Mesodermal cell (in vitro differentiated cells): Measurements from ENCODE around the gene SMARCC1.
A peak's percentile ranks its signal among the peaks of the same experiment; 100 is the strongest.

Source experiments
- H3K27ac ChIP-seq: 2 replicates; pipeline ENCODE4 v1.7.0; 2013; ENCODE audit warnings: mild to moderate bottlenecking, low read depth, low read length, moderate library complexity; ENCODE audit not compliant: severe bottlenecking
- H3K36me3 ChIP-seq: 2 replicates; pipeline ENCODE4 v1.7.1; 2013; ENCODE audit warnings: mild to moderate bottlenecking, low read length, moderate library complexity; ENCODE audit not compliant: control insufficient read depth, insufficient read depth
- H3K4me1 ChIP-seq: one replicate; pipeline ENCODE4 v1.7.1; 2013; ENCODE audit warnings: mild to moderate bottlenecking, low read length; ENCODE audit not compliant: insufficient read depth, control insufficient read depth, poor library complexity, severe bottlenecking
- H3K4me3 ChIP-seq: 2 replicates; pipeline ENCODE4 v1.7.0; 2013; ENCODE audit warnings: low read length, control low read depth, mild to moderate bottlenecking; ENCODE audit not compliant: insufficient read depth, poor library complexity, severe bottlenecking; ENCODE audit errors: extremely low read depth
- H3K9me3 ChIP-seq: 2 replicates; pipeline ENCODE4 v1.7.1; 2013; ENCODE audit warnings: mild to moderate bottlenecking, low read length, moderate library complexity; ENCODE audit not compliant: control insufficient read depth
- WGBS, 2 experiments: methylation state at CpG; one replicate each; pipeline ENCODE4 v1.1.5; 2013; ENCODE audit warnings: missing lambda C conversion rate in 2 of 2; ENCODE audit not compliant: insufficient coverage in 2 of 2; 5-methylcytosine and 5-hydroxymethylcytosine counted together

SMARCC1 gene

DNA sequence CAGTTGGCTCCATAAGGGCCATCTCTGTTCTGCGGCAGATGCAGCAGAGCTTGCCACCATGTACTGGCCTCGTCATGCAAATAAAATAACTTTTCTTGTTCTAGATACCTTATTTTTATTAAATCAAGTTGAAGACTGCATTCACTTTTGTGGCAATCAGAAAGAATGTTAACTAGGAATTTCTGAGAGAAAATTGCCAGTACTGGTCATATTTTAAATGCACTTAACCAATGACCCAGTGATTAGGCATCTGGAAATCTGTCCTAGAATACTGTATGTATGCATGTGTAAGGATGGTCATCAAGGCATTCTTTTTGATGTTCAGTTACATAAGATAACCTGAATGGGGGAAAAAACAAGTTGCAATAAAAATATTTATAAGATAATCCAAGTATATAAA lies 168.8 kb downstream of the SMARCC1 start:
- Histone ChIP-seq H3K4me1 (peaks cover 17% of the 10 kb centered on the region), H3K27ac (no peak overlapping the region), H3K9me3 (no peaks in the 10 kb centered on the region), H3K36me3 (peaks cover 84% of the 10 kb centered on the region), H3K4me3 (no peak overlapping the region)
- WGBS, 2 experiments = no CpG with 5 or more reads among the region's 2 CpGs

DNA sequence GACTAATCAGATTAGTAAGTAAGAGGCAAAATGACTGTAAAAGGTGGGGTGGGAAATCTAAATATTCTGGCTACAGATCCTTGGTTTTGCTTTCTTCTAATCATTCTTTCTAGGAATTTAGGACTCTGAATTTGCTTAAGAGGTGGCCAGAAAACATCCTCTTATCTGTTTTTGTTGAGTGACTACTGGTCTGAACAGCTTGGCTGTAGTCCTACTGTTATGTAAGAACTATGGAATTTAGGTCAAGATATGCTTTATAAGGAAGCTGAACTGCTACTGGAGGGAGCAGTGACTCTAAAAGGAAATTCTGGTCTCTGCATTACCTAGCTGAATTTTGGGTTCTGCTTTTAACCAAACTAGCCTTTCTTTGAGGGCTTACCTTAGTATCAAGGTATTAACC lies 169.5 kb downstream of the SMARCC1 start:
- Histone ChIP-seq H3K36me3 (peaks cover 84% of the 10 kb centered on the region), H3K27ac (peak overlapping the region; percentile 62)

DNA sequence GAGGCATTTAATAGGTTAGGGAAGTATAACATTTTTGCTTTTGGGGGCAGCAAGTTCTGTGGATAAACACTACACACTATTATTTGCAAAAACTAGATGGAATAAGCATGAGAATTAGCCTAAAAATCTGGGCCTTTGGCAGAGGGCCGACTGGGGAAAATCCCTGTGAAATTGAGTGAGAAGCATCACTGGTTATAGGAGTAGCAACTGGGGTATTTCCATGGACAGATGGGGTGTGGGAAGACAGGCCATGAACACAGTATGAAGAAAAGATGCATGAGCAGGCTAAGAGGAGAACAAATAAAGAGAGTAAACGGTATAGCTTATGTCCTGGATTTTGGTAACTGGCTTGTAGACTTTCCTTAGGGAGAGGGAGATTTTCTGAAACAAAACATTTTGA lies 170.1 kb downstream of the SMARCC1 start:
- Histone ChIP-seq H3K4me3 (no peak overlapping the region), H3K27ac (peak overlapping the region; percentile 62), H3K36me3 (peaks cover 84% of the 10 kb centered on the region), H3K9me3 (no peaks in the 10 kb centered on the region), H3K4me1 (peaks cover 17% of the 10 kb centered on the region)
- 92 to 95% methylated on average over 2 of the region's 2 CpGs for WGBS, 2 experiments

More for the DNA sequence above, 169.5 kb downstream of the SMARCC1 start:
- Histone ChIP-seq H3K4me3 (no peak overlapping the region), H3K9me3 (no peaks in the 10 kb centered on the region), H3K4me1 (peaks cover 17% of the 10 kb centered on the region)

DNA sequence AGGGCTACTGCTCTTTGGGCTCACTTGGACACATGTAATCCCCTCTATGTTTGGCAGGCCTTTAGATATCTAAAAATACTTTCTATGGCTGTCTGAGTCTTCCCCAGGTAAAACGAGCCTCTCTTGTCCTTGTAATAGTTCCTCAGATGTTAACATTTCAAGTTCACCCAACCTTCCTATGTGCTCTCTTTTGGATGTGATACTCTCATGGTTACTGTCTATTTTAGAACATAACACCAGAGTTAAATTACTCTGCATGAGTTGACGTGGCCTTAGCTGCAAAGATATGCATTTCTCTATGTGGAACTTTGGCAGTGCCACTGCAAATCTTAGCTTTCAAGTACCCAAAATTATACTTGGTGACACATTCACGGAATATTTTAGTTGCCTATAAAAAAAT lies 171.1 kb downstream of the SMARCC1 start:
- no peak overlapping the region for H3K4me3 ChIP-seq
- H3K27ac ChIP-seq = no peak overlapping the region
- H3K36me3 ChIP-seq = peaks cover 80% of the 10 kb centered on the region
- WGBS, 2 experiments = 100% methylated on average over 1 of the region's 3 CpGs
- no peaks in the 10 kb centered on the region for H3K9me3 ChIP-seq
- peaks cover 17% of the 10 kb centered on the region for H3K4me1 ChIP-seq

DNA sequence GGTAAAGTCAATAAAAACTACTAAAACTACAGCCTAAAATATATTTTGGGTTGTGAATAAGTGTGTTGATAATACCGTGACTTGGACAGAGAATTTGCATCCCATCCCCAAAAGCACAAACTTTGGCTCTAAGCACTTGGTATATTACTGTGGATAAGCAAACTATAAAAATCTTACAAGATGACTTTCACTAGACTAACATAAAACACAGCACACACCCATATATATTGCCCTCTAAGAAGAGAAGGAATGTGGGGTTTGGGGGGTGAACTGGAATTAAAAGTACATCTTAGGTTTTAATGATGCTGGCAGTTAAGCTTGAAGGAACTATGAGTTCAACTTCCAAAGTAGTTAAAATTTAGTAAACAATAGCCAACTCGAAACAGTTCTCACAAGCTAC lies 174.4 kb downstream of the SMARCC1 start:
- no peak overlapping the region for H3K4me3 ChIP-seq
- H3K4me1 ChIP-seq = peaks cover 7% of the 10 kb centered on the region
- H3K9me3 ChIP-seq = no peaks in the 10 kb centered on the region
- peaks cover 94% of the 10 kb centered on the region for H3K36me3 ChIP-seq
- 83% methylated on average over 1 of the region's 2 CpGs; no CpG with 5 or more reads in 1 of the 2 experiments for WGBS, 2 experiments
- H3K27ac ChIP-seq = no peak overlapping the region

DNA sequence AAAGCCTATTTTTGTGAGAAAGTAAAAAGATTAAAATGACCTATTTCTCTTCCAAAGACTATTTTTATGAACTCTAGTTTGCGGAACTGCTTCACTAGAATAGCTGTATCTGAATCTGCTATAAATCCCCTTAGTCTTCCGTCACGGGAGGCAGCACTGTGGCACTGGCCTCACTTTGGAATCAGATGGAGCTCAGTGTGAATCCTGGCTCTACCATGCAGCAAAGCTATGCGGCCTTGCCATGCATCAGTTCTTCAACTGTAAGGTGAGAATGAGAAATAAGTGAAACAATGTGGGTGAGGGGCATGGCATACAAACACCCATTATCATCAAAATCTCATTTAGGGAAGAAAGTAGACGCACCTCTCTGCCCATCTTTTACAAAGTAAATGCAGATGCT lies 175.5 kb downstream of the SMARCC1 start:
- H3K9me3 ChIP-seq = no peaks in the 10 kb centered on the region
- WGBS, 2 experiments = 96 to 100% methylated on average over 3 of the region's 5 CpGs
- no peak overlapping the region for H3K27ac ChIP-seq
- no peak overlapping the region for H3K4me3 ChIP-seq
- H3K36me3 ChIP-seq = peaks cover 93% of the 10 kb centered on the region
- no peaks in the 10 kb centered on the region for H3K4me1 ChIP-seq

DNA sequence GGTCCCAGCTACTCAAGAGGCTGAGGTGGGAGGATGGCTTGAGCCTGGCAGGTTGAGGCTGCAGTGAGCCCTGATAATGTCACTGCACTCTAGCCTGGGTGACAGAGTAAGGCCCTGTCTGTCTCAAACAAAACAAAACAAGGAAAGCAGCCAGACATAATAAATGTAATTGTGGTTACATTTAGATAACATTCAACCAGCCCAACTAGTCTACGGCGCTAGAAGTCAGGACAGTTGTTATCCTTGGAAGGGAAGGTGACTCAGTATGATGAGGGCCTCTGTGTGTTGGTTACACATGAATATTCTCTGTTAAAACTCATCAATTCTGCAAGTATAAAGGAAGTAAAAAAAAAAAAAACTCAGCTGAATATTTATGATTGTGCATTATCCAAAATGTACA lies 176.0 kb downstream of the SMARCC1 start:
- Histone ChIP-seq H3K36me3 (peaks cover 91% of the 10 kb centered on the region), H3K9me3 (no peaks in the 10 kb centered on the region), H3K4me3 (no peak overlapping the region), H3K27ac (no peak overlapping the region), H3K4me1 (no peaks in the 10 kb centered on the region)
- no CpG with 5 or more reads among the region's 2 CpGs for WGBS, 2 experiments

DNA sequence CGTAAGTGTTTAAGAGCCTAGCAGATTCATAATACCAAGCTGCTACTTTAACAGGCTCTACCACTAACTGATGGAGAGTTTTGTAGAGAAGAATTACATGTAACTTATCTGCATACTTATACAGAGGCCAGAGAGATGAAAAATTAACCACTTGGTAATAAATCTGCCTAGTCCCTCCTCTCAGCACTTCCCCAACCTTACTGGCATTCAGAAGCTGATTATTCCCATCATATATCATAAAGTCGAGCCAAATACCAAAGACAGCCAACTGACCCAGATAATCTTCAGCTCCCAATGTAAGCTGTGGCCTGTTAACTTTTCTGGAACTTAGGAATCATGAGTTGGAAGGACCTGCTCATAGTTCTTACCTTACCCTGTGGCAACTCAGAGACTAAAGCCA lies 177.5 kb downstream of the SMARCC1 start:
- Histone ChIP-seq H3K4me1 (no peaks in the 10 kb centered on the region), H3K4me3 (no peak overlapping the region), H3K9me3 (no peaks in the 10 kb centered on the region), H3K36me3 (peaks cover 91% of the 10 kb centered on the region), H3K27ac (no peak overlapping the region)
- no CpG with 5 or more reads among the region's 2 CpGs for WGBS, 2 experiments

DNA sequence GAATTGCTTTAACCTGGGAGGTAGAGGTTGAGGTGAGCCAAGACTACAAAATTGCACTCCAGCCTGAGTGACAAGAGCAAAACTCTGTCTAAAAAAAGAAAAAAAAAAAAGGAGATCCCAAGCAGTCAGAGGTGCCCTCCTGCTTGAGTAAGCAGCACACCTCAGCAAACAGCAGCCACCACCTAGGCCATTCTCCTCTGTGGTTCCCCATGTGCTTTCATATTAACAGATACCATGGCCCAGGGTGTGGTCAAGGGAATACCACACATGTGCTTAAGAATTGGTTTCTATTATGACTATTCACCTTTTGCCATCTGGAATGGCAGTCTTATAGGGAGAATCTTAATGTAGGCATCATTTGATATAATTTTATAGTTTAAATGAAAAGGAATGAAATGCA lies 178.4 kb downstream of the SMARCC1 start:
- Histone ChIP-seq H3K4me1 (no peaks in the 10 kb centered on the region), H3K27ac (no peak overlapping the region), H3K9me3 (no peaks in the 10 kb centered on the region), H3K36me3 (peaks cover 91% of the 10 kb centered on the region), H3K4me3 (no peak overlapping the region)

DNA sequence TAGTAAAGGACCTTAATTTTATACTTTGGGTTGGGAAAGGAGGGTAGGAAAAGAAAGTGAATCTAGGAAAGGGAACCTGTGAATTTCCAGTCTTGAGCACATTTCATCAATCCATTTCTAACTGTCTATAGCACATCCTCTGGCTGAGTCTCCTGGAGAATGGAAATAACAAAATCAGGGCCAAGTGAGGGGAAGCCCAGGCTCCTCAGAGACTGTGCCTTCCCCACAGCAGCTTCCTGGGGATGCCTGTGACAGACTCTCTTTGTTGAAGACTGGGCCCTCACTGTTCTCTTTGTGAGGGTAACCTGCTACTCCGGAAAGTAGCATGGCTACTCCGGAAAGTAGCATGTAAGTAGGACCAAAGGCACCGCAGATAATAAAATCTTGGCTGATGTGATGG lies 180.4 kb downstream of the SMARCC1 start:
- whole genome bisulfite sequencing, 2 experiments = 93 to 100% methylated on average over 1 to 3 of the region's 3 CpGs
- no peak overlapping the region for H3K4me3 ChIP-seq
- H3K36me3 ChIP-seq = peaks cover 86% of the 10 kb centered on the region
- H3K9me3 ChIP-seq = no peaks in the 10 kb centered on the region
- H3K4me1 ChIP-seq = no peaks in the 10 kb centered on the region
- H3K27ac ChIP-seq = peak overlapping the region; percentile 10

DNA sequence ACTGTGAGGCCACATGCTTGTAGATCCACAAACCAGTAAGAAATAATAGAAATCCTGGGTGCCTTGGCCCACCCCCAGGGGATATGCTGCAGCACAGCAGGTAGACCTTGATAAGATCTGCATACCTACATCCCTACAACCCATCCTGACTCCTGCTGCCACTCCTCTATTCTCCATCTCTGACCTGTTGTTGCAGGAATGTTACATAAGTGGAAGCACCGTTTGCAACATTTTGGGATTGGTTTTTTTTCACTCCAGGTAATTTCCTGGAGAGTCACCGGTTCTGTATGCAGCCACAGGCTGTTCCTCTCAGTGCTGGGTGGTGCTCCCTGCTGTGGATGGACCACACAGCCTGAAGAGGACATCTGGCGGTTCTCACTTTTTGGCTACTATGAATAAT lies 186.9 kb downstream of the SMARCC1 start:
- H3K9me3 ChIP-seq = no peaks in the 10 kb centered on the region
- no peak overlapping the region for H3K4me3 ChIP-seq
- peaks cover 90% of the 10 kb centered on the region for H3K36me3 ChIP-seq
- WGBS, 2 experiments = 71 to 93% methylated on average over 2 to 3 of the region's 3 CpGs
- no peak overlapping the region for H3K27ac ChIP-seq
- no peaks in the 10 kb centered on the region for H3K4me1 ChIP-seq
